GM23248 (cell line): ENCODE results near the gene THAP3. TPM values are rescaled to one million over a fixed set of nuclear protein-coding genes. Genes with fewer than 3 reads are reported as not detected.

Experiments used
- DNase-seq: peaks from one replicate; pipeline ENCODE4 v3.0.0-alpha.2; 2015
- H2AFZ ChIP-seq: fragments of 200-600 bp; sonication (generic); 2 replicates; pipeline ENCODE4 v1.6.1; 2016; ENCODE audit warnings: antibody characterized with exemption
- H3F3A ChIP-seq: fragments of 200-600 bp; sonication (generic); 2 replicates; pipeline ENCODE4 v1.6.1; 2016; ENCODE audit warnings: mild to moderate bottlenecking, antibody characterized with exemption, mixed run types; ENCODE audit not compliant: insufficient read depth
- H3K27ac ChIP-seq: fragments of 200-600 bp; sonication (generic); 2 replicates; pipeline ENCODE4 v1.5.1; 2016; ENCODE audit warnings: mild to moderate bottlenecking
- H3K27me3 ChIP-seq: fragments of 200-600 bp; sonication (generic); replicated peaks from 2 replicates; pipeline ENCODE4 v1.6.1; 2016; ENCODE audit warnings: mild to moderate bottlenecking; ENCODE audit not compliant: insufficient read depth
- H3K36me3 ChIP-seq: fragments of 200-600 bp; sonication (generic); 2 replicates; pipeline ENCODE4 v1.6.1; 2016; ENCODE audit warnings: low read depth, mild to moderate bottlenecking
- H3K4me1 ChIP-seq: fragments of 200-600 bp; sonication (generic); 2 replicates; pipeline ENCODE4 v1.6.1; 2016; ENCODE audit warnings: mild to moderate bottlenecking; ENCODE audit not compliant: insufficient read depth
- H3K4me2 ChIP-seq: fragments of 200-600 bp; sonication (generic); one replicate; pipeline ENCODE4 v1.6.1; 2016; ENCODE audit warnings: mild to moderate bottlenecking; ENCODE audit not compliant: unreplicated experiment
- H3K4me3 ChIP-seq: fragments of 200-600 bp; sonication (generic); 2 replicates; pipeline ENCODE4 v1.5.1; 2016; ENCODE audit warnings: mild to moderate bottlenecking
- H3K79me2 ChIP-seq: fragments of 200-600 bp; sonication (generic); 2 replicates; pipeline ENCODE4 v1.6.1; 2016; ENCODE audit warnings: mild to moderate bottlenecking; ENCODE audit not compliant: insufficient read depth
- H3K9ac ChIP-seq: fragments of 200-600 bp; sonication (generic); 2 replicates; pipeline ENCODE4 v1.6.1; 2016; ENCODE audit warnings: mild to moderate bottlenecking
- H3K9me2 ChIP-seq: fragments of 200-600 bp; sonication (generic); 2 replicates; pipeline ENCODE4 v1.6.1; 2016; ENCODE audit warnings: mixed run types, mild to moderate bottlenecking, moderate library complexity; ENCODE audit not compliant: insufficient read depth
- H3K9me3 ChIP-seq: fragments of 200-600 bp; sonication (generic); one replicate; pipeline ENCODE4 v1.6.1; 2017; ENCODE audit warnings: low read depth
- H4K20me1 ChIP-seq: fragments of 200-600 bp; sonication (generic); 2 replicates; pipeline ENCODE4 v1.6.0; 2016; ENCODE audit not compliant: insufficient read depth
- EZH2 ChIP-seq: fragments of 200-600 bp; sonication (generic); IDR thresholded peaks from 2 replicates; pipeline ENCODE4 v1.6.1; 2018; ENCODE audit warnings: antibody characterized with exemption, mild to moderate bottlenecking; ENCODE audit not compliant: insufficient read depth, poor library complexity, severe bottlenecking
- EZH2phosphoT487 ChIP-seq: fragments of 200-600 bp; sonication (generic); IDR thresholded peaks from 2 replicates; pipeline ENCODE4 v1.6.1; 2018; ENCODE audit warnings: antibody characterized with exemption, moderate library complexity, mild to moderate bottlenecking, low read depth; ENCODE audit not compliant: insufficient read depth
- WGBS, 2 experiments: methylation state at CpG; one replicate each; pipeline ENCODE4 v1.1.6; 2015 to 2017; ENCODE audit warnings: low lambda C conversion rate in 2 of 2, low coverage in 1 of 2; ENCODE audit errors: missing lambda C conversion rate in 2 of 2; 5-methylcytosine and 5-hydroxymethylcytosine counted together
- in situ Hi-C: fragments of 300-500 bp; cut with MboI; formaldehyde crosslinking; loops from 2 replicates; pipeline ENCODE4 v1.15.0; 2020
- polyA plus RNA-seq: library from polyadenylated mRNA; unstranded; fragments of >200 nt; fragmentation: Nextera tagmentation; extraction: Ambion mirVana; gene quantifications from 2 replicates; pipeline ENCODE4 v1.2.1, GENCODE V29; 2016
- total RNA-seq: library from RNA; depleted of rRNA; stranded (reverse); fragments of >200 nt; shearing (Covaris generic); gene quantifications from 2 replicates; pipeline ENCODE4 v1.2.3, GENCODE V29; 2014

Gene THAP3
- total and polyA plus RNA-seq, 2 experiments from 2014 or later = 14.5 to 19.0 TPM

- Histone ChIP-seq H3F3A (no peaks in the 10 kb centered on the region), H3K79me2 (peaks cover 31% of the 10 kb centered on the region), H3K9ac (no peak overlapping the region), H3K27ac (no peak overlapping the region), H3K9me3 (no peaks in the 10 kb centered on the region), H4K20me1 (no peaks in the 10 kb centered on the region), H3K4me2 (no peak overlapping the region), H3K36me3 (peaks cover 4% of the 10 kb centered on the region; the same call in 1 of the 2 replicates), H3K4me1 (no peaks in the 10 kb centered on the region), H3K27me3 (no peaks in the 10 kb centered on the region), H2AFZ (no peak overlapping the region), H3K9me2 (no peaks in the 10 kb centered on the region), H3K4me3 (no peak overlapping the region)
- in situ Hi-C loops = no loop called here
- WGBS, 2 experiments = 98 to 100% methylated on average over 8 of the region's 8 CpGs
- no peak for DNase-seq
- TF ChIP-seq EZH2phosphoT487 = no peak
Observed at GRCh38 chr1:6631058-6631457, 6.4 kb downstream of the THAP3 start.

- H3K9me2 ChIP-seq = no peaks in the 10 kb centered on the region
- peaks cover 13% of the 10 kb centered on the region for H3K79me2 ChIP-seq
- in situ Hi-C loops = no loop called here
- no peak overlapping the region for H3K9ac ChIP-seq
- no peaks in the 10 kb centered on the region for H3K27me3 ChIP-seq
- TF ChIP-seq EZH2phosphoT487 = no peak
- no peak for TF ChIP-seq EZH2
- no peak overlapping the region for H3K27ac ChIP-seq
- H3F3A ChIP-seq = no peaks in the 10 kb centered on the region
- no peak for DNase-seq
- peaks cover 4% of the 10 kb centered on the region; the same call in 1 of the 2 replicates for H3K36me3 ChIP-seq
- WGBS, 2 experiments = 85 to 86% methylated on average over 30 of the region's 30 CpGs
- 0 out of 2 replicates have a peak, but pooled peaks cover under 1% of the 10 kb centered on the region for H3K4me1 ChIP-seq
- H3K4me3 ChIP-seq = no peak overlapping the region
- no peak overlapping the region for H3K4me2 ChIP-seq
- H4K20me1 ChIP-seq = no peaks in the 10 kb centered on the region
- H3K9me3 ChIP-seq = no peaks in the 10 kb centered on the region
- H2AFZ ChIP-seq = no peak overlapping the region
Observed at GRCh38 chr1:6632588-6633514, 8.2 kb downstream of the THAP3 start.

- Histone ChIP-seq H3K4me1 (peaks cover 8% of the 10 kb centered on the region; the same call in 1 of the 2 replicates), H3K79me2 (no peaks in the 10 kb centered on the region), H3K4me2 (no peak overlapping the region), H3F3A (peaks cover 7% of the 10 kb centered on the region; the same call in 1 of the 2 replicates), H4K20me1 (no peaks in the 10 kb centered on the region), H3K9ac (no peak overlapping the region), H3K27me3 (no peaks in the 10 kb centered on the region), H3K36me3 (peaks cover 9% of the 10 kb centered on the region; the same call in 1 of the 2 replicates), H3K9me3 (no peaks in the 10 kb centered on the region), H3K27ac (no peak overlapping the region), H3K4me3 (no peak overlapping the region), H3K9me2 (no peaks in the 10 kb centered on the region), H2AFZ (no peak overlapping the region)
- WGBS, 2 experiments = 60 to 65% methylated on average over 28 to 29 of the region's 29 CpGs
- peak; percentile 51 for DNase-seq
- TF ChIP-seq EZH2phosphoT487 (no peak), EZH2 (no peak)
- in situ Hi-C loops = no loop called here
Observed at GRCh38 chr1:6634371-6635052, 9.8 kb downstream of the THAP3 start.

- in situ Hi-C loops = no loop called here
- peaks cover 16% of the 10 kb centered on the region for H3K36me3 ChIP-seq
Observed at GRCh38 chr1:6635161-6635909, 10.7 kb downstream of the THAP3 start.

More at GRCh38 chr1:6635161-6635909, 10.7 kb downstream of the THAP3 start:
- WGBS, 2 experiments = 86 to 89% methylated on average over 20 of the region's 20 CpGs
- Histone ChIP-seq H3K27ac (no peak overlapping the region), H4K20me1 (no peaks in the 10 kb centered on the region), H3K27me3 (no peaks in the 10 kb centered on the region), H3K9me3 (no peaks in the 10 kb centered on the region), H3F3A (peaks cover 7% of the 10 kb centered on the region; the same call in 1 of the 2 replicates), H3K9ac (no peak overlapping the region), H3K9me2 (no peaks in the 10 kb centered on the region), H2AFZ (no peak overlapping the region), H3K4me2 (no peak overlapping the region), H3K79me2 (no peaks in the 10 kb centered on the region), H3K4me3 (no peak overlapping the region), H3K4me1 (peaks cover 8% of the 10 kb centered on the region; the same call in 1 of the 2 replicates)
- no peak for DNase-seq
- TF ChIP-seq EZH2phosphoT487 = no peak
- TF ChIP-seq EZH2 = no peak
